Measurements from ENCODE around the gene GPR78. TPM values are rescaled to one million over a fixed set of nuclear protein-coding genes. Genes with fewer than 3 reads are reported as not detected.
A peak's percentile ranks its signal among the peaks of the same experiment; 100 is the strongest.

GPR78 gene
- total RNA-seq, 2 donors from 2014 or later = 3.7 to 8.1 TPM

DNA sequence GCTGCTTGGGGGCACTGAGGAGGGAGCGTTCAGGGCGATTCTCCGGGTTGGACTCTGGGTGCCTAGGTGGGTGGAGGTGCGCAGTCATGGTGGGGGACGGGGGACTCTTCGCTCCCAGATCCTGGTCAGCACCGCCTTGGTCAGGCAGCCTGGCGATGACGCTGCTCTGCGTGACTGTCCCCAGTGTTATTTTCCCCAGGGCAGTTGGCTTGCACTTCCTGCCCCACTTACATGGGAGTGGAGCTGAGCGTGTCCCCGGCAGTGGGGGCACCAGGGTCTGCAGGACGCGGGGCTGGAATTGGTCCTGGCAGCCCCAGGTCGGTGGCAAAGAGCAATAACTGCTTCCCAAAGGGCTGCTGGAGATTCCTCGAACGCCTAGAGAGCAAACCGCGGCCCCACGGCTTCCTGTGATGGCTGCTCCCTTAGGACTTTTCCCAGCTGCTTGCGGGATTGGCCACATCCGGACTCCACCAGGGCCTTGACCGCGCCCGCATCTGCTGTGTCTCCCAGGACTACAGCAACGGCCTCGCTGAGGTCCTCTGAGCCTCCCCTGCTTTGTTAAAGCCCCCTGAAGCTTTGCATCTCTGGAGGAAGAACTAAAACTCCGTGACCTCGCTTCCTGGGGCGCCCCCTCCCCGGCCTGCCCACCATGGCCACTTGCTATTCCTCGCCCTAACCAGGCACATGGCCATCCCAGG lies 35.3 kb upstream of the GPR78 start:
- Mint-ChIP-seq H3K4me1 (peaks cover 8% of the 10 kb centered on the region), H3K27me3 (ENCODE audit: insufficient read depth) (no peaks in the 10 kb centered on the region), H3K9me3 (no peaks in the 10 kb centered on the region), H3K36me3 (ENCODE audit: low read depth) (no peaks in the 10 kb centered on the region), H3K4me3 (no peak overlapping the region), H3K27ac (no peak overlapping the region)
- Histone ChIP-seq H3K4me3 (ENCODE audit: low read length) (no peak overlapping the region), H3K4me1 (ENCODE audit: control insufficient read depth, insufficient read depth, low read length) (peaks cover 9% of the 10 kb centered on the region), H3K9ac (ENCODE audit: extremely low read depth, low read length, poor library complexity, severe bottlenecking) (no peak overlapping the region), H3K27ac (ENCODE audit: low read depth, low read length) (no peak overlapping the region), H3K27me3 (ENCODE audit: control insufficient read depth, insufficient read depth, low read length, poor library complexity, severe bottlenecking) (no peaks in the 10 kb centered on the region), H3K36me3 (ENCODE audit: control insufficient read depth, insufficient read depth, low read length) (no peaks in the 10 kb centered on the region), H3K9me3 (ENCODE audit: control insufficient read depth, low read length) (no peaks in the 10 kb centered on the region)
- TF ChIP-seq, protein P1, sequence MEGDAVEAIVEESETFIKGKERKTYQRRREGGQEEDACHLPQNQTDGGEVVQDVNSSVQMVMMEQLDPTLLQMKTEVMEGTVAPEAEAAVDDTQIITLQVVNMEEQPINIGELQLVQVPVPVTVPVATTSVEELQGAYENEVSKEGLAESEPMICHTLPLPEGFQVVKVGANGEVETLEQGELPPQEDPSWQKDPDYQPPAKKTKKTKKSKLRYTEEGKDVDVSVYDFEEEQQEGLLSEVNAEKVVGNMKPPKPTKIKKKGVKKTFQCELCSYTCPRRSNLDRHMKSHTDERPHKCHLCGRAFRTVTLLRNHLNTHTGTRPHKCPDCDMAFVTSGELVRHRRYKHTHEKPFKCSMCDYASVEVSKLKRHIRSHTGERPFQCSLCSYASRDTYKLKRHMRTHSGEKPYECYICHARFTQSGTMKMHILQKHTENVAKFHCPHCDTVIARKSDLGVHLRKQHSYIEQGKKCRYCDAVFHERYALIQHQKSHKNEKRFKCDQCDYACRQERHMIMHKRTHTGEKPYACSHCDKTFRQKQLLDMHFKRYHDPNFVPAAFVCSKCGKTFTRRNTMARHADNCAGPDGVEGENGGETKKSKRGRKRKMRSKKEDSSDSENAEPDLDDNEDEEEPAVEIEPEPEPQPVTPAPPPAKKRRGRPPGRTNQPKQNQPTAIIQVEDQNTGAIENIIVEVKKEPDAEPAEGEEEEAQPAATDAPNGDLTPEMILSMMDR (conservative IDR thresholded peaks at IDR 0.05) = no peak
- peak; percentile 48 for DNase-seq
- 92 to 95% methylated on average over 24 to 32 of the region's 32 CpGs for WGBS, 2 experiments (ENCODE audit: insufficient coverage in 1 of 2, insufficient read length in 1 of 2)

DNA sequence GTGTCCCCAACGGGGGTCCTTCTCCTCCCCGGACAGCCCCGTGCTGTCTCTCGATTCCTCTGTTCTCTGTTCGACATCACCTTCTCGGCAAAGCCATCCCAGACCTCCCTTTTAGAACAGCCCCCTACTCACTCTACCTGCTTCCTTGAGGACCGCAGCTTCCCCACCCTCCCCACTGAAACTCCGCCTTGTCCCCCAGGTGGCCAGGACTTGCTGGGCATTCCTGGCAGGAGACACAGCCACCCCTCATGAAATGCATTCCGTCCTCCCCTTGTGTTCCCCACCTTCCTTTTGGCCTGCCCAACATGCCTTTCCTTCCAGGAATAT lies 34.8 kb upstream of the GPR78 start:
- no peak overlapping the region for H3K4me3 ChIP-seq (ENCODE audit: low read length)
- no peak overlapping the region for H3K27ac Mint-ChIP-seq

DNA sequence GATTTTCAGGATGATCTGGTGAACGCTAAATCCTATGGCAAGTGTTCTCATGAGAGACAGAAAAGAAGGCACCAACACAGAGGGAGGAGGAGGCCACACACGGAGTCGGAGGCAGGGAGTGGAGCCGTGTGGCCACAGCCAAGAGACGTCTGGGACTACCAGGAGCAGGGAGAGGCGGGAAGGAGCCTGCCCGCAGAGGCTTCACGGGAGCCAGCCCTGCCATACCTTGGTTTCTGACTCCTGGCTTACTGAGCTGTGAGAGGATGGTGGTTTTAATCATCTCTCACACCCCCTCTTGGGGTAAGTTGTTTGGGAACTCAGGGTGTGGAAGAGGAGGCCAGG lies 33.5 kb upstream of the GPR78 start:
- Mint-ChIP-seq H3K4me3 (no peak overlapping the region), H3K27me3 (ENCODE audit: insufficient read depth) (no peaks in the 10 kb centered on the region)
- no peaks in the 10 kb centered on the region for H3K27me3 ChIP-seq (ENCODE audit: control insufficient read depth, insufficient read depth, low read length, poor library complexity, severe bottlenecking)

More for the DNA sequence above, 34.8 kb upstream of the GPR78 start:
- Histone ChIP-seq H3K9me3 (ENCODE audit: control insufficient read depth, low read length) (no peaks in the 10 kb centered on the region), H3K27me3 (ENCODE audit: control insufficient read depth, insufficient read depth, low read length, poor library complexity, severe bottlenecking) (no peaks in the 10 kb centered on the region), H3K27ac (ENCODE audit: low read depth, low read length) (no peak overlapping the region), H3K36me3 (ENCODE audit: control insufficient read depth, insufficient read depth, low read length) (no peaks in the 10 kb centered on the region), H3K9ac (ENCODE audit: extremely low read depth, low read length, poor library complexity, severe bottlenecking) (no peak overlapping the region), H3K4me1 (ENCODE audit: control insufficient read depth, insufficient read depth, low read length) (peaks cover 9% of the 10 kb centered on the region)
- Mint-ChIP-seq H3K4me1 (peaks cover 8% of the 10 kb centered on the region), H3K36me3 (ENCODE audit: low read depth) (no peaks in the 10 kb centered on the region), H3K9me3 (no peaks in the 10 kb centered on the region), H3K27me3 (ENCODE audit: insufficient read depth) (no peaks in the 10 kb centered on the region), H3K4me3 (no peak overlapping the region)
- DNase-seq = no peak
- TF ChIP-seq, protein P1 (conservative IDR thresholded peaks at IDR 0.05) = no peak
- 73 to 87% methylated on average over 5 to 9 of the region's 9 CpGs for WGBS, 2 experiments (ENCODE audit: insufficient coverage in 1 of 2, insufficient read length in 1 of 2)

More for the DNA sequence above, 33.5 kb upstream of the GPR78 start:
- TF ChIP-seq, protein P1 (conservative IDR thresholded peaks at IDR 0.05) = no peak
- H3K4me3 ChIP-seq (ENCODE audit: low read length) = no peak overlapping the region
- Mint-ChIP-seq H3K36me3 (ENCODE audit: low read depth) (no peaks in the 10 kb centered on the region), H3K4me1 (peaks cover 8% of the 10 kb centered on the region), H3K9me3 (no peaks in the 10 kb centered on the region), H3K27ac (no peak overlapping the region)
- no peak for DNase-seq
- H3K27ac ChIP-seq (ENCODE audit: low read depth, low read length) = no peak overlapping the region
- no peaks in the 10 kb centered on the region for H3K36me3 ChIP-seq (ENCODE audit: control insufficient read depth, insufficient read depth, low read length)
- no peak overlapping the region for H3K9ac ChIP-seq (ENCODE audit: extremely low read depth, low read length, poor library complexity, severe bottlenecking)
- WGBS, 2 experiments (ENCODE audit: insufficient coverage in 1 of 2, insufficient read length in 1 of 2) = 86 to 88% methylated on average over 5 to 6 of the region's 8 CpGs
- H3K9me3 ChIP-seq (ENCODE audit: control insufficient read depth, low read length) = no peaks in the 10 kb centered on the region
- H3K4me1 ChIP-seq (ENCODE audit: control insufficient read depth, insufficient read depth, low read length) = peaks cover 9% of the 10 kb centered on the region

Measured in endodermal cell (in vitro differentiated cells).